Mammary epithelial cell (primary cell): ENCODE results near the gene SPATA2.

Experiments used
- CTCF ChIP-seq, 2 donors: IDR thresholded peaks in 1 of 2; conservative IDR thresholded peaks in 1 of 2; 2 replicates each; pipeline ENCODE4 v1.5.1; 2011 to 2012; ENCODE audit warnings: inconsistent platforms in 2 of 2, low read length in 2 of 2, mild to moderate bottlenecking in 2 of 2, control low read depth in 1 of 2, low read depth in 1 of 2; ENCODE audit not compliant: insufficient read depth in 1 of 2; ENCODE audit errors: extremely low read depth in 1 of 2
- EZH2 ChIP-seq: IDR thresholded peaks from 2 replicates; pipeline ENCODE4 v1.6.1; 2012; ENCODE audit warnings: low read length, inconsistent platforms, borderline replicate concordance

DNA sequence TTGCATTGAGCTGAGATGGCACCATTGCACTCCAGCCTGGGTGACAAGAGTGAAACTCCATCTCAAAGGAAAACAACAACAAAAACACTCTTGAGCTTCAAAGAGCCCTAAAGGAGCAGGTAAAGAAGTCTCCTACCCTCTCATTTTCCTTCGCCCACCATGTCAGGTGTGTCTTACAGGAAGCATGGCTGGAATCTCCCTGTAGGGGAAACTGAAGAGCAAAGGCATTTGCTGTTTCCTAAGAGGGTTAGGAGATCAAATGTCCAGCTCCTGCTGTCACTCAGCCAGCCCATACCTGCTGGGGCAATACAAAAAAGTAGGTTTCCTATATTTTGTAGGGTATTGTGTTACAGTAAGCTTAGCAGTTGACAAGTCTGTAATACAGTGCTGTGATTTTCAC lies 43.3 kb downstream of the SPATA2 start:
- TF ChIP-seq CTCF (conservative IDR thresholded peaks at IDR 0.05 in 1 of 2, IDR thresholded peaks at IDR 0.05 in 1 of 2; ENCODE audit: extremely low read depth in 1 of 2, insufficient read depth in 1 of 2, low read depth in 1 of 2, low read length in 2 of 2) (no peak), EZH2 (no peak)
